ENCODE measurements around the gene LOXL4.

Gene LOXL4

DNA sequence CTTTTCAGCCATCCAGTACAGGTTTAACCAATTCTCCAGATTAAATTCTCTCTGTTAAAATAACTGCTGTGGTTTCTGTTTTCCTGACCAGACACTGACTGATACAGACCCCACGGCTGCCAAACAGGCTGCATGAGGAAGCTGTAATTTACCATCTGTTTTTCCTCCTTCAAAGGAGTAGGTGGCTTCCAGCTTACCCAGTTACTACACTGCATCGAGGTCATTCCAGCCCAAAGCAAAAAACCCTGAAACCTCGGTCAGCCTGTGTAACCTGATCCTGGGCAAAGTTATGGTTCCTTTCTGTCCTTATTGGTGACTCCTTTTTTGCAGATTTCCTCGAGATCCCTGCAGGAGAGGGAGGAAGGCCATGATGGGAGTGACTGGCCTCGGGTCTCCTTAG, 27.9 kb upstream of the LOXL4 start:
- Histone ChIP-seq H3K27ac (ENCODE audit: insufficient read depth, low read length, poor library complexity, severe bottlenecking) (no peak overlapping the region), H3K9me3 (ENCODE audit: control insufficient read depth, low read length) (no peaks in the 10 kb centered on the region), H3K4me1 (ENCODE audit: control insufficient read depth, insufficient read depth, low read length, poor library complexity, severe bottlenecking) (no peaks in the 10 kb centered on the region), H3K27me3 (replicated peaks; ENCODE audit: control insufficient read depth, insufficient read depth, low read length, poor library complexity, severe bottlenecking) (peaks cover 4% of the 10 kb centered on the region), H3K4me3 (ENCODE audit: insufficient read depth, low read depth, low read length, poor library complexity, severe bottlenecking) (no peak overlapping the region), H3K36me3 (ENCODE audit: control insufficient read depth, insufficient read depth, low read length) (no peaks in the 10 kb centered on the region)
- no peak for DNase-seq

DNA sequence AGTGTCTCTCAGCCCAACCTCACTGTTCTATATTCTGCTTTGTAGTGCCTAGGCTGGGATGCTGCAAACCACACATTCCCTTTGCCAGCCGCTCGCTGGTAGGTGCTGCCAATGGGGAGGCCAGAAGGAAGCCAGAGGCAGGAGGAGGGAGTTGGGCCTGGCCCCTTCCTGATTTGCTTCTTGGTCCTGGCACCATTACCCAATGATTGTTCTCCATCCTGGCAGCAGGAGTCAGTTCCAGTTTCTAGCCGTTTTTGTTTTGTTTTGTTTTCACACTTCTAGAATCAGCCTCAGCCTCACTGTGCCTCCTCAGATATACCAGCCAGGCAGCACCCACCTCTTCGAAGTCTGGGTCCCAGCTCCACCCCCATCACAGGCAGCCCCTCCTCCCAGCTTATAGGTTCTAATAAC, 27.4 kb upstream of the LOXL4 start:
- Histone ChIP-seq H3K27me3 (replicated peaks; ENCODE audit: control insufficient read depth, insufficient read depth, low read length, poor library complexity, severe bottlenecking) (peaks cover under 1% of the 10 kb centered on the region), H3K27ac (ENCODE audit: insufficient read depth, low read length, poor library complexity, severe bottlenecking) (no peak overlapping the region), H3K4me1 (ENCODE audit: control insufficient read depth, insufficient read depth, low read length, poor library complexity, severe bottlenecking) (no peaks in the 10 kb centered on the region), H3K4me3 (ENCODE audit: insufficient read depth, low read depth, low read length, poor library complexity, severe bottlenecking) (no peak overlapping the region), H3K36me3 (ENCODE audit: control insufficient read depth, insufficient read depth, low read length) (no peaks in the 10 kb centered on the region), H3K9me3 (ENCODE audit: control insufficient read depth, low read length) (no peaks in the 10 kb centered on the region)
- DNase-seq, result no peak

DNA sequence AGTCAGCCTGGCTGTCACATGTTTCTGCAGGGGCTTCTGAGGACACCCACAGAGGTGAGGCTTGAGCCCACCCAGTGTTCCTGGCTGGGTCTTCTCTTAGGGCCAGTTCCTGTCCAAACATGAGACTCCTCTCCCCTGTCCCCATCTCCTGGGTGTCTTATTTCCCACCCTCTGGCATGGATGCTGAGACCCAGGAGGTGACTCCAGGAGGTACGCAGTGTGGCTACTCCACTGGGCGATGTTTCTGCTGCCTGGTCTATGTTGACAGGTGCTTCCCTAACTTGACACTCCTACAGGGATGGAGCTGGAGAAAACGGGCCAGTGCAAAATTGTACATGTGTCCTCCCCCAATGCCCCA, 26.3 kb upstream of the LOXL4 start:
- no peaks in the 10 kb centered on the region for H3K27me3 ChIP-seq (replicated peaks; ENCODE audit: control insufficient read depth, insufficient read depth, low read length, poor library complexity, severe bottlenecking)
- DNase-seq, result no peak
- no peaks in the 10 kb centered on the region for H3K4me1 ChIP-seq (ENCODE audit: control insufficient read depth, insufficient read depth, low read length, poor library complexity, severe bottlenecking)
- no peak overlapping the region for H3K27ac ChIP-seq (ENCODE audit: insufficient read depth, low read length, poor library complexity, severe bottlenecking)
- H3K36me3 ChIP-seq (ENCODE audit: control insufficient read depth, insufficient read depth, low read length), result no peaks in the 10 kb centered on the region
- H3K4me3 ChIP-seq (ENCODE audit: insufficient read depth, low read depth, low read length, poor library complexity, severe bottlenecking), result no peak overlapping the region
- no peaks in the 10 kb centered on the region for H3K9me3 ChIP-seq (ENCODE audit: control insufficient read depth, low read length)

DNA sequence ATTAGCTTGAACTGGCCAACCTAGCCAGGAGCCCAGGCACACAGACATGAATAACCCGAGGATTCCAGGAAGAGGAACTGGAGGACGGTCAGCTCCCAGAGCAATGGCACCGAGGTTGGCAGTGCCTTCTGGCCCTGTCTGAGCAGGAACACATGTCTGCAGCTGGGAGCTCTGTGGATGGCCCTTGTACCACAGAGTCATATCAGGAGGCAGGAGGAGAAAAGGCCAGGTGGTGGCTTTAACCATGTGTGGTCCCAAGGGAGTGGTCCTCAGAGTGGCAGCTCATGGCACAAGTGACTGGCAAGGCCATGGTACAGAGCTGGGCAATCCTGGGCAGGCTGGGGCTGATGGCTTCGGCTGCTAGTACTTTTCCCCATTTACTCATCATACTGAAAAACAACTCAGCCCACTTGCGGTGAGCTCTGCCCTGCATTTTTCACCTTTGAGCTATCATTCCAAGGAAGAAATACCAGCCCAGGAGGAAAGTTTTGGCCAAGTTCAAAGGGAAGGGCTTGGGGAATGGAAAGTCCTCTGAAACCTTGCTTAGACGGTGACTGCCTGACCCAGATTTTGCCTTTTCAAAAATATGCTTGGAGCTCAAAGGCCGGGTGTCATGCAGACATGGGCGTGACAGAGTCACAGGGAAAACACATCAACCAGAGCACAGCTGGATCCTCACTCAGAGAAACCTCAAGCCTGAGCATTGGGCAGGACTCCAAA, 25.7 kb upstream of the LOXL4 start:
- Histone ChIP-seq H3K27ac (ENCODE audit: insufficient read depth, low read length, poor library complexity, severe bottlenecking) (no peak overlapping the region), H3K27me3 (replicated peaks; ENCODE audit: control insufficient read depth, insufficient read depth, low read length, poor library complexity, severe bottlenecking) (no peaks in the 10 kb centered on the region), H3K36me3 (ENCODE audit: control insufficient read depth, insufficient read depth, low read length) (no peaks in the 10 kb centered on the region), H3K4me1 (ENCODE audit: control insufficient read depth, insufficient read depth, low read length, poor library complexity, severe bottlenecking) (no peaks in the 10 kb centered on the region), H3K9me3 (ENCODE audit: control insufficient read depth, low read length) (no peaks in the 10 kb centered on the region), H3K4me3 (ENCODE audit: insufficient read depth, low read depth, low read length, poor library complexity, severe bottlenecking) (no peak overlapping the region)
- no peak for DNase-seq

DNA sequence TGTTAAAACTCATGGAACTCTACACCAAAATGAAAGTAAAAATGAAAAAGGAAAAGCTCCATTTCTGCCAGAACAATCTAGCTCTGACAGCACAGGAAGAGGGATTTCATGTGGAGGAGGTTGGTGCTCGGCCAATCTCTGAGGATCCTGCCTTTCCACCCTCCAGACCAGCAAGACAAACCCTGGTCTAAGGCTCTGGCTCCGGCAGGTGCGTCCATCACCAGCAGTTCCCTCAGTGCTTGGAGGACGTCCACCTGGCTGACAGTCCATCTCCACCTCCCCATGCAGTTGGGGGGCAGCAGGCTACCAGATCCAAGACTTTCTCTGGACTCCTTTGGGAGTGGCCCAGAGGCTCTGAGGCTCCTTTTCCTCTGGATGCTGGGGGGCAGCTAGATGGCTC, 25.0 kb upstream of the LOXL4 start:
- no peaks in the 10 kb centered on the region for H3K27me3 ChIP-seq (replicated peaks; ENCODE audit: control insufficient read depth, insufficient read depth, low read length, poor library complexity, severe bottlenecking)
- no peaks in the 10 kb centered on the region for H3K36me3 ChIP-seq (ENCODE audit: control insufficient read depth, insufficient read depth, low read length)
- H3K4me3 ChIP-seq (ENCODE audit: insufficient read depth, low read depth, low read length, poor library complexity, severe bottlenecking), result no peak overlapping the region
- H3K27ac ChIP-seq (ENCODE audit: insufficient read depth, low read length, poor library complexity, severe bottlenecking), result no peak overlapping the region
- H3K4me1 ChIP-seq (ENCODE audit: control insufficient read depth, insufficient read depth, low read length, poor library complexity, severe bottlenecking), result no peaks in the 10 kb centered on the region
- no peak for DNase-seq
- no peaks in the 10 kb centered on the region for H3K9me3 ChIP-seq (ENCODE audit: control insufficient read depth, low read length)

DNA sequence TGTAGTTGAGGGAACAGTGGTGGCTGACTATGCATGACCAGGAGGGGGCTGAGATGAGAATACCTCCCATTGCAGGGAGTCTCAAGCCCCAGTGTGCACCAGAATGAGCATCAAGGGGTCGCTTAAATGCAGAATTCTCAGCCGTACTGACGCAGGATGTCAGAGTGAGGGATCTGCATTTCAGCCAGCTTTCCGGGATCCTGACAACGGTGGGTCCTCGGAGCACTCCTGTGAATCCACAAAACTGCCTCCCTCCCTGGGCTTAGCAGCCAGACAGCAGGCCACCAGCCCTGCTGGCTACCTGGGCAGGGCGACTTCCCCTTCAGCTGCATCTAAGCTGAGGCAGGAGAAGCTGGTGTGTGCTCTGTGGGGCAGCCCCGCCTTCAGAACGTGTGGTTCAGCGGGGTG, 21.8 kb upstream of the LOXL4 start:
- Histone ChIP-seq H3K27ac (ENCODE audit: insufficient read depth, low read length, poor library complexity, severe bottlenecking) (no peak overlapping the region), H3K36me3 (ENCODE audit: control insufficient read depth, insufficient read depth, low read length) (no peaks in the 10 kb centered on the region), H3K4me1 (ENCODE audit: control insufficient read depth, insufficient read depth, low read length, poor library complexity, severe bottlenecking) (no peaks in the 10 kb centered on the region), H3K9me3 (ENCODE audit: control insufficient read depth, low read length) (no peaks in the 10 kb centered on the region), H3K4me3 (ENCODE audit: insufficient read depth, low read depth, low read length, poor library complexity, severe bottlenecking) (no peak overlapping the region), H3K27me3 (replicated peaks; ENCODE audit: control insufficient read depth, insufficient read depth, low read length, poor library complexity, severe bottlenecking) (no peaks in the 10 kb centered on the region)
- no peak for DNase-seq

DNA sequence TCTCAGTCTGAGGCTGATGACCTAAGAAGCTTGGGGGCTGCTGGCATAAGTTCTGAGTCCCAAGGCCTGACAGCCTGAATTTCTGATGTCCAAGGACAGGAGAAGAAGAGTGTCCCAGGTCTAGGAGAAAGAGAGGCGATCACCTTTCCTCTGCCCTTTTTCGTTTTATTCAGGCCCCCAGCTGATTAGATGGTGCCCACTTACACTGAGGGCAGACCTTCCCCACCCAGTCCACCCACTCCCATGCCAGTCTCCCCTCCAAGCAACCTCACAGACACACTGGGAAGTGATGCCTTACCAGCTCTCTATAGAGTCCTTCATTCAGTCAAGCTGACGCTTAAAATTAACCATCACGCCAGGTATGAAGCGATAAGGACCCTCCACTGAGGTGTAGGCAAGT, 19.3 kb upstream of the LOXL4 start:
- Histone ChIP-seq H3K4me1 (ENCODE audit: control insufficient read depth, insufficient read depth, low read length, poor library complexity, severe bottlenecking) (no peaks in the 10 kb centered on the region), H3K27ac (ENCODE audit: insufficient read depth, low read length, poor library complexity, severe bottlenecking) (no peak overlapping the region)

DNA sequence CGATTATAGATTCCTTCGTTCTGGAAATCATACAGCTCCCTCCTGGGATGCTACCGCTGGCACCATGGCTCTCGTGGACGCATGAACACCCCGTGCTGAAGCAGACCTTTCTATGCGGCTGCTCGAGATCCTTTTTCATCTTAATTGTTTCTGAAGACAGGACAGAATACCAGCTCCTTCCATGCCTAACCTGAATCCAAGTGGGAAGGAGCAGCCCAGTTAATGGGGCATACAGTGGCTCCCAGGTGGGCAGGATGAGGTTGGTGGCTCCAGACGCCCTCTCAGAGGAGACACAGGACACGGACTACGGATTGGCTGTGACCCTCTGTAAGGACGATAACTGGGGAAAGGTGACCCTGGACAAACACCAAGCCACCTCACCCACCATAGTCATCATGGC, 18.4 kb upstream of the LOXL4 start:
- no peak overlapping the region for H3K27ac ChIP-seq (ENCODE audit: insufficient read depth, low read length, poor library complexity, severe bottlenecking)
- no peaks in the 10 kb centered on the region for H3K4me1 ChIP-seq (ENCODE audit: control insufficient read depth, insufficient read depth, low read length, poor library complexity, severe bottlenecking)
- no peaks in the 10 kb centered on the region for H3K36me3 ChIP-seq (ENCODE audit: control insufficient read depth, insufficient read depth, low read length)
- no peak for DNase-seq
- H3K27me3 ChIP-seq (replicated peaks; ENCODE audit: control insufficient read depth, insufficient read depth, low read length, poor library complexity, severe bottlenecking), result no peaks in the 10 kb centered on the region
- H3K9me3 ChIP-seq (ENCODE audit: control insufficient read depth, low read length), result no peaks in the 10 kb centered on the region
- no peak overlapping the region for H3K4me3 ChIP-seq (ENCODE audit: insufficient read depth, low read depth, low read length, poor library complexity, severe bottlenecking)

More for the DNA sequence above, 19.3 kb upstream of the LOXL4 start:
- Histone ChIP-seq H3K27me3 (replicated peaks; ENCODE audit: control insufficient read depth, insufficient read depth, low read length, poor library complexity, severe bottlenecking) (no peaks in the 10 kb centered on the region), H3K4me3 (ENCODE audit: insufficient read depth, low read depth, low read length, poor library complexity, severe bottlenecking) (no peak overlapping the region), H3K36me3 (ENCODE audit: control insufficient read depth, insufficient read depth, low read length) (no peaks in the 10 kb centered on the region), H3K9me3 (ENCODE audit: control insufficient read depth, low read length) (no peaks in the 10 kb centered on the region)
- no peak for DNase-seq

DNA sequence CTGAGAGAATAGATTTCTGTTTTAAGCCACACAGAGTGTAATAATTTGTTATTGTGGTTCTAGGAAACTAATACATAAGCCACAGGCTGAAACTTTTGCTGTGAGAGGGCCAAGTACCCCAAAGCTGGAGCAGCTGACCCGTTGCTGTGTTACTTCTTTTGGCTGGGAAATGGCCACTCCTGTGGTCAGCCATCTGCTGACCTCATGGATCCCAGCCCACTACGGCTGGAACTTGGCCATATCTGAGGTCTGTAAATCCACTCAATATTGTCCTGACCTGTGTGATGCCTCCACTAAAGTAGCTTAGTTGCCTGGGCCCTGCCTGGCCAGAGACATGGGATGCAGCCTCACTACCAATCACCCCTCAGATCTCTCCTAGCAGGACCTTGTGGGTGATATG, 17.4 kb upstream of the LOXL4 start:
- H3K27me3 ChIP-seq (replicated peaks; ENCODE audit: control insufficient read depth, insufficient read depth, low read length, poor library complexity, severe bottlenecking), result no peaks in the 10 kb centered on the region
- no peaks in the 10 kb centered on the region for H3K36me3 ChIP-seq (ENCODE audit: control insufficient read depth, insufficient read depth, low read length)
- no peaks in the 10 kb centered on the region for H3K9me3 ChIP-seq (ENCODE audit: control insufficient read depth, low read length)
- no peaks in the 10 kb centered on the region for H3K4me1 ChIP-seq (ENCODE audit: control insufficient read depth, insufficient read depth, low read length, poor library complexity, severe bottlenecking)
- no peak for DNase-seq
- no peak overlapping the region for H3K4me3 ChIP-seq (ENCODE audit: insufficient read depth, low read depth, low read length, poor library complexity, severe bottlenecking)
- H3K27ac ChIP-seq (ENCODE audit: insufficient read depth, low read length, poor library complexity, severe bottlenecking), result no peak overlapping the region

DNA sequence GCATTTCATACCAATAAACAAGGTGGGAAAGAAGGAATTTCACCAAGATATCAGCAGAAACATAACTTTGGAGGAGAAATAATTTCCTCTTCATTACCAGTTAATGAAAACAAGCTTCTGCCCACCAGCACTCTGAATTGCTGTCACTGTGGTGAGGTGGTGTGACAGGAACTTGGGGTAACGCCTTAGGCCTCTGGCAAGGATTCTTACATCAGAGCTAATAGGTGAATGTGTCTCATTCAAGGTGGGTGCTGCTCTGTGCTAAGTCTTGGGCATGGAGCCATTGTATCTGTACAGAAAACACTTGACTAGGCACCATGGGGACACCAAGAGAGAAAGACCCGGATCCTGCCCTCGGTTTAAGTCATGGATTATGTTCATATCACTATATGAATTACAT, 8.3 kb upstream of the LOXL4 start:
- DNase-seq, result no peak
- H3K27me3 ChIP-seq (replicated peaks; ENCODE audit: control insufficient read depth, insufficient read depth, low read length, poor library complexity, severe bottlenecking), result no peaks in the 10 kb centered on the region

More for the DNA sequence above, 8.3 kb upstream of the LOXL4 start:
- H3K36me3 ChIP-seq (ENCODE audit: control insufficient read depth, insufficient read depth, low read length), result no peaks in the 10 kb centered on the region
- H3K4me3 ChIP-seq (ENCODE audit: insufficient read depth, low read depth, low read length, poor library complexity, severe bottlenecking), result no peak overlapping the region
- H3K9me3 ChIP-seq (ENCODE audit: control insufficient read depth, low read length), result no peaks in the 10 kb centered on the region
- H3K27ac ChIP-seq (ENCODE audit: insufficient read depth, low read length, poor library complexity, severe bottlenecking), result no peak overlapping the region
- H3K4me1 ChIP-seq (ENCODE audit: control insufficient read depth, insufficient read depth, low read length, poor library complexity, severe bottlenecking), result no peaks in the 10 kb centered on the region
